ENCODE data around the gene FERMT1. TPM values are rescaled to one million over a fixed set of nuclear protein-coding genes. Genes with fewer than 3 reads are reported as not detected.
"Not testable (repeated sequence)": the region's sequence is repeated elsewhere in the genome, so short reads cannot be mapped to it uniquely, and the experiment has no call there.

FERMT1 gene
- total and polyA plus RNA-seq, 9 donors, result 1.1 to 10.4 (median 4.7) TPM

GRCh38 chr20:6058684-6059295, 64.0 kb downstream of the FERMT1 start:
- Histone ChIP-seq H3K27ac (no peak overlapping the region), H3K4me1 (ENCODE audit: insufficient read depth) (no peaks in the 10 kb centered on the region), H3K9me3 (no peaks in the 10 kb centered on the region), H3K27me3 (no peaks in the 10 kb centered on the region), H3K36me3 (no peaks in the 10 kb centered on the region), H3K4me3 (no peak overlapping the region)
- no peak for DNase-seq
- TF ChIP-seq CTCF (IDR thresholded peaks at IDR 0.05) (no peak), POLR2A (IDR thresholded peaks at IDR 0.05) (no peak), EP300 (IDR thresholded peaks at IDR 0.05) (no peak)
- 33 to 40% (median 39%) methylated on average over 7 of the region's 7 CpGs for WGBS, 3 donors
- intact Hi-C loops (cut with DNase I), result no loop called here

- no peaks in the 10 kb centered on the region for H3K9me3 ChIP-seq
- no peak for TF ChIP-seq POLR2A (IDR thresholded peaks at IDR 0.05)
- TF ChIP-seq EP300 (IDR thresholded peaks at IDR 0.05), result no peak
- no peak for TF ChIP-seq CTCF (IDR thresholded peaks at IDR 0.05)
- no peak overlapping the region for H3K27ac ChIP-seq
- no peaks in the 10 kb centered on the region for H3K36me3 ChIP-seq
- intact Hi-C loops (cut with DNase I), result no loop called here
- no peaks in the 10 kb centered on the region for H3K27me3 ChIP-seq
- WGBS, 3 donors, result 84 to 90% (median 84%) methylated on average over 2 of the region's 2 CpGs
- DNase-seq, result no peak
- no peaks in the 10 kb centered on the region for H3K4me1 ChIP-seq (ENCODE audit: insufficient read depth)
- H3K4me3 ChIP-seq, result no peak overlapping the region
These were observed 65.1 kb downstream of the FERMT1 start for GRCh38 chr20:6057691-6058090.

GRCh38 chr20:6057139-6057538, 65.7 kb downstream of the FERMT1 start:
- H3K36me3 ChIP-seq, result no peaks in the 10 kb centered on the region
- no peak for DNase-seq
- no peak overlapping the region for H3K27ac ChIP-seq
- no peaks in the 10 kb centered on the region for H3K4me1 ChIP-seq (ENCODE audit: insufficient read depth)
- H3K27me3 ChIP-seq, result no peaks in the 10 kb centered on the region
- intact Hi-C loops (cut with DNase I), result no loop called here
- TF ChIP-seq CTCF (IDR thresholded peaks at IDR 0.05), result no peak
- TF ChIP-seq EP300 (IDR thresholded peaks at IDR 0.05), result no peak
- TF ChIP-seq POLR2A (IDR thresholded peaks at IDR 0.05), result no peak
- 96 to 98% (median 98%) methylated on average over 2 of the region's 2 CpGs for whole genome bisulfite sequencing, 3 donors
- no peaks in the 10 kb centered on the region for H3K9me3 ChIP-seq
- no peak overlapping the region for H3K4me3 ChIP-seq

GRCh38 chr20:6055981-6056569, 66.8 kb downstream of the FERMT1 start:
- TF ChIP-seq EP300 (IDR thresholded peaks at IDR 0.05), result no peak
- TF ChIP-seq POLR2A (IDR thresholded peaks at IDR 0.05), result no peak
- no peak for DNase-seq
- no peaks in the 10 kb centered on the region for H3K9me3 ChIP-seq
- 89 to 92% (median 90%) methylated on average over 9 of the region's 9 CpGs for WGBS, 3 donors
- intact Hi-C loops (cut with DNase I), result no loop called here
- H3K36me3 ChIP-seq, result no peaks in the 10 kb centered on the region
- no peak overlapping the region for H3K4me3 ChIP-seq
- no peak overlapping the region for H3K27ac ChIP-seq
- H3K27me3 ChIP-seq, result no peaks in the 10 kb centered on the region
- no peaks in the 10 kb centered on the region for H3K4me1 ChIP-seq (ENCODE audit: insufficient read depth)

GRCh38 chr20:6055161-6055783, 67.6 kb downstream of the FERMT1 start:
- intact Hi-C loops (cut with DNase I), result no loop called here
- WGBS, 3 donors, result 80 to 88% (median 87%) methylated on average over 10 of the region's 10 CpGs
- no peaks in the 10 kb centered on the region for H3K27me3 ChIP-seq
- no peak overlapping the region for H3K4me3 ChIP-seq
- no peak for TF ChIP-seq EP300 (IDR thresholded peaks at IDR 0.05)
- TF ChIP-seq POLR2A (IDR thresholded peaks at IDR 0.05), result no peak
- no peak for TF ChIP-seq CTCF (IDR thresholded peaks at IDR 0.05)
- H3K4me1 ChIP-seq (ENCODE audit: insufficient read depth), result no peaks in the 10 kb centered on the region
- H3K27ac ChIP-seq, result no peak overlapping the region
- no peaks in the 10 kb centered on the region for H3K36me3 ChIP-seq
- no peak for DNase-seq
- H3K9me3 ChIP-seq, result no peaks in the 10 kb centered on the region

- H3K4me3 ChIP-seq; H3K27ac ChIP-seq; H3K36me3 ChIP-seq; H3K4me1 ChIP-seq (ENCODE audit: insufficient read depth); DNase-seq; H3K9me3 ChIP-seq; intact Hi-C loops (cut with DNase I); H3K27me3 ChIP-seq: not testable (repeated sequence)
- 53 to 63% (median 56%) methylated on average over 4 of the region's 4 CpGs for WGBS, 3 donors
These were observed 68.2 kb downstream of the FERMT1 start for GRCh38 chr20:6054689-6055051.

Measured in ovary (tissue), 9 donors.